Thoracic aorta (tissue), 2 donors: ENCODE results near the gene HMCN1. TPM values are rescaled to one million over a fixed set of nuclear protein-coding genes. Genes with fewer than 3 reads are reported as not detected.

ENCODE experiments used
- ATAC-seq: fragments of 150-250 bp; one replicate; pipeline ENCODE4 v1.8.0; 2017; ENCODE audit warnings: low read depth; ENCODE audit not compliant: insufficient number of reproducible peaks, low FRiP score
- DNase-seq: peaks from one replicate; pipeline ENCODE4 v3.0.0-alpha.2; 2020; ENCODE audit warnings: low spot score
- H3K27ac ChIP-seq, 2 donors: fragments of 200-600 bp; sonication (generic); 1 replicate in 1 of 2; 2 replicates in 1 of 2; pipeline ENCODE4 v1.5.1; 2016; ENCODE audit warnings: mild to moderate bottlenecking in 2 of 2, moderate library complexity in 2 of 2
- H3K27me3 ChIP-seq: fragments of 200-600 bp; sonication (generic); replicated peaks from 2 replicates; pipeline ENCODE4 v1.6.0; 2016; ENCODE audit warnings: mild to moderate bottlenecking; ENCODE audit not compliant: insufficient read depth
- H3K36me3 ChIP-seq: fragments of 200-600 bp; sonication (generic); one replicate; pipeline ENCODE4 v1.5.1; 2016
- H3K4me1 ChIP-seq, 2 donors: fragments of 200-600 bp; sonication (generic); 1 replicate in 1 of 2; 2 replicates in 1 of 2; pipeline versions ENCODE4 v1.5.1 to v1.6.0; 2016; ENCODE audit warnings: low read depth in 2 of 2, mild to moderate bottlenecking in 1 of 2; ENCODE audit not compliant: control insufficient read depth in 1 of 2
- H3K4me3 ChIP-seq: fragments of 200-600 bp; sonication (generic); 2 replicates; pipeline ENCODE4 v1.5.1; 2016; ENCODE audit warnings: mild to moderate bottlenecking
- H3K9me3 ChIP-seq: fragments of 200-600 bp; sonication (generic); 2 replicates; pipeline ENCODE4 v1.5.1; 2016
- CTCF ChIP-seq: fragments of 200-600 bp; sonication (generic); IDR thresholded peaks from one replicate; pipeline ENCODE4 v1.5.1; 2019; ENCODE audit warnings: antibody characterized with exemption
- total RNA-seq, 2 donors: library from RNA; depleted of rRNA; stranded (reverse); fragments of >200 nt; gene quantifications; one replicate each; pipeline versions ENCODE4 v1.1.0 to v1.2.3, GENCODE V29; 2016

HMCN1 gene
- total RNA-seq, 2 donors from 2014 or later: 142 to 191 TPM

GRCh38 chr1:186212568-186213224, 478.5 kb downstream of the HMCN1 start:
- DNase-seq (no peak), ATAC-seq (peak; percentile 76)
- no peaks in the 10 kb centered on the region for H3K36me3 ChIP-seq
- no peak overlapping the region for H3K4me3 ChIP-seq
- peaks cover 0 to 16% of the 10 kb centered on the region in 2 donors for H3K4me1 ChIP-seq
- peak; percentile 86 for TF ChIP-seq CTCF
- H3K27ac ChIP-seq: no peak overlapping the region
- no peaks in the 10 kb centered on the region for H3K27me3 ChIP-seq
- no peaks in the 10 kb centered on the region for H3K9me3 ChIP-seq

- DNase-seq (no peak), ATAC-seq (no peak)
- Histone ChIP-seq H3K4me3 (no peak overlapping the region), H3K4me1 (peaks cover 0 to 11% of the 10 kb centered on the region in 2 donors), H3K9me3 (no peaks in the 10 kb centered on the region), H3K27me3 (no peaks in the 10 kb centered on the region), H3K27ac (no peak overlapping the region), H3K36me3 (no peaks in the 10 kb centered on the region)
- no peak for TF ChIP-seq CTCF
Measured at GRCh38 chr1:186213225-186213607, 479.0 kb downstream of the HMCN1 start.

- Histone ChIP-seq H3K36me3 (no peaks in the 10 kb centered on the region), H3K27ac (no peak overlapping the region), H3K4me3 (no peak overlapping the region), H3K9me3 (no peaks in the 10 kb centered on the region), H3K4me1 (peaks cover 0 to 4% of the 10 kb centered on the region in 2 donors), H3K27me3 (no peaks in the 10 kb centered on the region)
- ATAC-seq (no peak), DNase-seq (no peak)
- no peak for TF ChIP-seq CTCF
Measured at GRCh38 chr1:186214791-186215190, 480.6 kb downstream of the HMCN1 start.

GRCh38 chr1:186215636-186216035, 481.4 kb downstream of the HMCN1 start:
- H3K4me3 ChIP-seq: no peak overlapping the region
- no peak overlapping the region for H3K27ac ChIP-seq
- TF ChIP-seq CTCF: no peak
- peaks cover 0 to 4% of the 10 kb centered on the region in 2 donors for H3K4me1 ChIP-seq
- DNase-seq (no peak), ATAC-seq (no peak)
- no peaks in the 10 kb centered on the region for H3K9me3 ChIP-seq
- no peaks in the 10 kb centered on the region for H3K36me3 ChIP-seq
- no peaks in the 10 kb centered on the region for H3K27me3 ChIP-seq

- no peak overlapping the region for H3K27ac ChIP-seq
- no peak overlapping the region for H3K4me3 ChIP-seq
- no peaks in the 10 kb centered on the region for H3K36me3 ChIP-seq
- no peak for DNase-seq
- TF ChIP-seq CTCF: no peak
- no peak for ATAC-seq
- H3K9me3 ChIP-seq: no peaks in the 10 kb centered on the region
- no peaks in the 10 kb centered on the region for H3K4me1 ChIP-seq
- no peaks in the 10 kb centered on the region for H3K27me3 ChIP-seq
Measured at GRCh38 chr1:186218654-186219352, 484.6 kb downstream of the HMCN1 start.
